ENCODE data around the gene KLHL29. TPM values are rescaled to one million over a fixed set of nuclear protein-coding genes. Genes with fewer than 3 reads are reported as not detected.

KLHL29 gene
- total RNA-seq, 1 experiment from 2014 or later, result 7.7 TPM

GRCh38 chr2:23695890-23696751 is 311.1 kb downstream of the KLHL29 start:
- no peaks in the 10 kb centered on the region for H3K36me3 ChIP-seq (ENCODE audit: control insufficient read depth, insufficient read depth, low read length)
- no TSS peak for BruUV-seq (replicated peaks)

GRCh38 chr2:23696752-23697045 is 311.7 kb downstream of the KLHL29 start:
- no TSS peak for BruUV-seq (replicated peaks)

More at GRCh38 chr2:23695890-23696751, 311.1 kb downstream of the KLHL29 start:
- no peak for TF ChIP-seq POLR2AphosphoS5 (IDR thresholded peaks at IDR 0.05; ENCODE audit: low read depth, low read length)
- no peak for TF ChIP-seq CTCF (IDR thresholded peaks at IDR 0.05)
- no peak for TF ChIP-seq TCF7L2 (IDR thresholded peaks at IDR 0.05; ENCODE audit: low read depth, low read length)
- no peak for TF ChIP-seq REST (IDR thresholded peaks at IDR 0.05; ENCODE audit: insufficient read depth in 1 of 2, low read depth in 2 of 2, low read length in 1 of 2)
- TF ChIP-seq SIN3A (IDR thresholded peaks at IDR 0.05; ENCODE audit: borderline replicate concordance, insufficient read depth, low read depth, low read length), result no peak
- intact Hi-C loops (cut with micrococcal nuclease; ENCODE audit: unreplicated experiment) (no loop called here), in situ Hi-C loops (cut with HindIII; ENCODE audit: low pct_unique_long_range_greater_than_20kb, low sequenced_read_pairs) (no loop called here)
- no peak overlapping the region for H3K27ac ChIP-seq (ENCODE audit: low read length)
- no peaks in the 10 kb centered on the region for H3K27me3 ChIP-seq (ENCODE audit: control insufficient read depth, insufficient read depth, low read length)
- no peak overlapping the region for H3K4me3 ChIP-seq (ENCODE audit: low read depth in 2 of 2, low read length in 2 of 2)
- ChIA-PET CTCF (no interaction called here), POLR2A (no interaction called here)
- no peak for ATAC-seq
- no peaks in the 10 kb centered on the region for H3K9me3 ChIP-seq (ENCODE audit: control insufficient read depth, insufficient read depth, low read depth, low read length)
- H3K4me1 ChIP-seq (ENCODE audit: control insufficient read depth, insufficient read depth, low read length), result no peaks in the 10 kb centered on the region
- DNase-seq (ENCODE audit: low read depth, low spot score), result no peak

More at GRCh38 chr2:23696752-23697045, 311.7 kb downstream of the KLHL29 start:
- Histone ChIP-seq H3K4me1 (ENCODE audit: control insufficient read depth, insufficient read depth, low read length) (no peaks in the 10 kb centered on the region), H3K4me3 (ENCODE audit: low read depth in 2 of 2, low read length in 2 of 2) (no peak overlapping the region), H3K36me3 (ENCODE audit: control insufficient read depth, insufficient read depth, low read length) (no peaks in the 10 kb centered on the region), H3K9me3 (ENCODE audit: control insufficient read depth, insufficient read depth, low read depth, low read length) (no peaks in the 10 kb centered on the region), H3K27ac (ENCODE audit: low read length) (no peak overlapping the region), H3K27me3 (ENCODE audit: control insufficient read depth, insufficient read depth, low read length) (no peaks in the 10 kb centered on the region)
- POLR2A ChIA-PET, result no interaction called here
- intact Hi-C loops (cut with micrococcal nuclease; ENCODE audit: unreplicated experiment), result no loop called here
- CTCF ChIA-PET, result no interaction called here
- no peak for TF ChIP-seq SIN3A (IDR thresholded peaks at IDR 0.05; ENCODE audit: borderline replicate concordance, insufficient read depth, low read depth, low read length)
- no peak for TF ChIP-seq POLR2AphosphoS5 (IDR thresholded peaks at IDR 0.05; ENCODE audit: low read depth, low read length)
- no peak for TF ChIP-seq REST (IDR thresholded peaks at IDR 0.05; ENCODE audit: insufficient read depth in 1 of 2, low read depth in 2 of 2, low read length in 1 of 2)
- no peak for TF ChIP-seq TCF7L2 (IDR thresholded peaks at IDR 0.05; ENCODE audit: low read depth, low read length)
- TF ChIP-seq CTCF (IDR thresholded peaks at IDR 0.05), result no peak
- in situ Hi-C loops (cut with HindIII; ENCODE audit: low pct_unique_long_range_greater_than_20kb, low sequenced_read_pairs), result no loop called here
- ATAC-seq (no peak), DNase-seq (ENCODE audit: low read depth, low spot score) (no peak)

Data from Panc1 (cell line).